ENCODE results near the gene DENND1A. TPM values are rescaled to one million over a fixed set of nuclear protein-coding genes. Genes with fewer than 3 reads are reported as not detected.

Gene DENND1A
- total RNA-seq, 1 donor from 2014 or later = 25.2 TPM

DNA sequence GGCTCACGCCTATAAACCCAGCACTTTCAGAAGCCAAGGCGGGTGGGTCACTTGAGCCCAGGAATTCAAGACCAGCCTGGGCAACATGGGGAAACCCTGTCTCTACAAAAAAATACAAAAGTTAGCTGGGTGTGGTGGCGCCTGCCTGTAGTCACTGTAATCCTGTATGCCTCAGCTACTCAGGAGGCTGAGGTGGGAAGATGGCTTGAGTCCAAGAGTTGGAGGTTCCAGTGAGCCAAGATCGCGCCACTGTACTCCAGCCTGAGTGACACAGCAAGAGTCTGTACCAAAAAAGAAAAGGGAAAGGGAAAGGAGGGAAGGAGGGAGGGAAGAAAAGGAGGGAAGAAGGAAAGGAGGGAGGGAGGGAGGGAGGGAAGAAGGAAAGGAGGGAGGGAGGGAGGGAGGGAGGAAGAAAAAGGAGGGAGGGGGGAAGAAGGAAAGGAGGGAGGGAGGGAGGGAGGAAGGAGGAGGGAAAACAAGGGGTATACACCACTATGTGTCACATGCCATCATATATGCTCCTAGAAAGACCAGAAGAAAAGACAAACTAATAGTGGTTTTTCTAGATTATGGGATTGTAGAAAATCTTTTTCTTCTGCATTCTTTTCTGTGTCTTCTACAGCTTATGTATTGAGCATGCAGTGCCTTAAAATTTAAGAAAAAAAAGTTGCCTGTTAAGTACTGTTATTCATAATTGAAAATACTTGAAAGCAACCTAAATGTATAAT, 240.1 kb downstream of the DENND1A start:
- no peaks in the 10 kb centered on the region for H3K27me3 Mint-ChIP-seq
- ATAC-seq (ENCODE audit: low read depth) (no peak), DNase-seq (no peak)
- CTCF ChIA-PET = no interaction called here
- peaks cover 22% of the 10 kb centered on the region for H3K4me1 Mint-ChIP-seq
- no peak overlapping the region for H3K27ac Mint-ChIP-seq
- POLR2A ChIA-PET = no interaction called here
- H3K36me3 Mint-ChIP-seq (ENCODE audit: low read depth) = peaks cover 2% of the 10 kb centered on the region
- H3K4me3 Mint-ChIP-seq = no peak overlapping the region
- intact Hi-C loops (cut with micrococcal nuclease) = no loop called here
- TF ChIP-seq, protein P1, sequence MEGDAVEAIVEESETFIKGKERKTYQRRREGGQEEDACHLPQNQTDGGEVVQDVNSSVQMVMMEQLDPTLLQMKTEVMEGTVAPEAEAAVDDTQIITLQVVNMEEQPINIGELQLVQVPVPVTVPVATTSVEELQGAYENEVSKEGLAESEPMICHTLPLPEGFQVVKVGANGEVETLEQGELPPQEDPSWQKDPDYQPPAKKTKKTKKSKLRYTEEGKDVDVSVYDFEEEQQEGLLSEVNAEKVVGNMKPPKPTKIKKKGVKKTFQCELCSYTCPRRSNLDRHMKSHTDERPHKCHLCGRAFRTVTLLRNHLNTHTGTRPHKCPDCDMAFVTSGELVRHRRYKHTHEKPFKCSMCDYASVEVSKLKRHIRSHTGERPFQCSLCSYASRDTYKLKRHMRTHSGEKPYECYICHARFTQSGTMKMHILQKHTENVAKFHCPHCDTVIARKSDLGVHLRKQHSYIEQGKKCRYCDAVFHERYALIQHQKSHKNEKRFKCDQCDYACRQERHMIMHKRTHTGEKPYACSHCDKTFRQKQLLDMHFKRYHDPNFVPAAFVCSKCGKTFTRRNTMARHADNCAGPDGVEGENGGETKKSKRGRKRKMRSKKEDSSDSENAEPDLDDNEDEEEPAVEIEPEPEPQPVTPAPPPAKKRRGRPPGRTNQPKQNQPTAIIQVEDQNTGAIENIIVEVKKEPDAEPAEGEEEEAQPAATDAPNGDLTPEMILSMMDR (IDR thresholded peaks at IDR 0.05) = no peak
- H3K9me3 Mint-ChIP-seq = no peaks in the 10 kb centered on the region

DNA sequence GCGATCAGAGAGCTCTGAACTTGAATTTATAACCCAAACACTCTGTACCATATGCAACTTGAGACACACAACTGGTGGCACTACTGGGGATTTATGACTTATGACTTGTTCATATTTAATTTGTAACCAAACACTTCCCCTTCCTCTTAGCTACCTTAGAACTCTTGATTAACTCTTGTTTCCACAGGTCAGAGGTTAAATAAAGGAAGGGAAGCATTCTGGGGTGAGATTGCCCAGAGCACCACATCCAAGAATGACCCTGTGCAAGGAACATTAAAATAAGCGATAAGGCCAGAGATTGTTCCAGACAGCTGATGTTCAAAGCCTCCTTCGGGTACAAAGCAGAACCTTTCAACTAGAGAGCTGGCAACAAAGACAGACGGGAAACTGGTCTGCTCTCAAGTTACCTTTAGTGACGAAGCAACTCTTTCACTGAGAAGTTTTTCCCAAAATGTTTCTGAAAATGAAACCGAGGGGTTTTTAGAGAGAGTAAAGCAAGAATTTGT, 242.6 kb downstream of the DENND1A start:
- intact Hi-C loops (cut with micrococcal nuclease) = no loop called here
- Mint-ChIP-seq H3K9me3 (no peaks in the 10 kb centered on the region), H3K27me3 (no peaks in the 10 kb centered on the region), H3K4me3 (no peak overlapping the region), H3K36me3 (ENCODE audit: low read depth) (peaks cover 4% of the 10 kb centered on the region), H3K4me1 (peaks cover 33% of the 10 kb centered on the region), H3K27ac (no peak overlapping the region)
- TF ChIP-seq, protein P1 (IDR thresholded peaks at IDR 0.05) = no peak
- ChIA-PET CTCF (no interaction called here), POLR2A (interaction anchor here (1.2 kb wide), 1 partner anchor 11 kb away, joined by 3 read pairs; no protein-coding TSS in a partner anchor)
- ATAC-seq (ENCODE audit: low read depth) (no peak), DNase-seq (no peak)

DNA sequence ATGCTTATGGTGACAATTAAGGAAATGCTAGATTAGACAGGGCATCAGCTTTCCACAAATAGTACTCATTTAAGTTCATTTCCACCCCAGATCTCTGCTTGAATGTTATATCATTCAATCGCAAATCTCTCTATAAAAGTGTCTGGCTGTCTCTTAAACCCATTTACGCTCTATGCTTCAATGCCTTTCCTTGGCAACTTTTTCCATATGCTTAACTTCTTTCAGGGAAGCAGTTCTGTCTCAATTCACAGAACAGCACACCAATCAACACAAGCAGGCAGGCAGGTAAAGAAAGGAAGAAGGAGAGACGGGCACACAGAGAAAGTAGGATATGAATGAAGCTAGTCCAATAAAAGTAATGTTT, 243.1 kb downstream of the DENND1A start:
- Mint-ChIP-seq H3K4me3 (no peak overlapping the region), H3K9me3 (no peaks in the 10 kb centered on the region), H3K36me3 (ENCODE audit: low read depth) (peaks cover 4% of the 10 kb centered on the region), H3K4me1 (peaks cover 30% of the 10 kb centered on the region), H3K27ac (no peak overlapping the region), H3K27me3 (no peaks in the 10 kb centered on the region)
- TF ChIP-seq, protein P1 (IDR thresholded peaks at IDR 0.05) = no peak
- CTCF ChIA-PET = no interaction called here
- no peak for ATAC-seq (ENCODE audit: low read depth)
- no peak for DNase-seq
- POLR2A ChIA-PET = interaction anchor here (1.2 kb wide), 1 partner anchor 11 kb away, joined by 3 read pairs; no protein-coding TSS in a partner anchor
- intact Hi-C loops (cut with micrococcal nuclease) = no loop called here

DNA sequence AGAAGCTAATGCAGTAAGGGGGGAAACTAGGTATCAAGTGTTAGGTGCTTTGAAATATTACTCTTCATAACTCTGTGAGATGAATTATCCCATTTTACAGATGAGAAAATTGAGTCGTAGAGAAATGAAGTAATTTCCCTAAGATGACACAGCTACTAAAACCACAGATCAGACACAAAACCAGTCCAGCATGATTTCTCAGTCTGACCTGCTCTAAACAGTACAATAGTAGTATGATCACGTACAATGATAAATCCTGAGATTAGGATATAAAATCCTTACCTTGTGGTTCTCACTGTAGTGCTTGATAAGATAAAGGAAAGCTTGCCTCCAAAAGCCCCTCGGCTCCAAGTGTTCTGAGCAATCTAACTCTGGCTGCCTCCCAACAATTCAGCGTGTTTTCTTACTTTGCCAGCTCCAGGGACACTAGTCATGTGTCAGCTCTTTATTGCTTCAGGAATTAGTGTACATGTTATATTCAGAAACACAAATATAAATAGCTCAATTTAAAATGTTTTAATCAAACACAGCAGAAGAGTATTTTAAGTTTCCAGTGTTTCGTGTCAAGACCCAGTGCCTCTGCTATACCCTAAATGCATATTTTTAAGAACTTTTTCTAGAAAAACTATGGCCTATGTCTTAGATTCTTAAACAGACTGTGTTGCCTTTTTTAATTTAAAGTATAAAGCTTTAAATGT, 243.6 kb downstream of the DENND1A start:
- CTCF ChIA-PET = interaction anchor here (0.5 kb wide), 1 partner anchor 54 kb away, joined by 4 read pairs; no protein-coding TSS in a partner anchor
- intact Hi-C loops (cut with micrococcal nuclease) = no loop called here
- peaks cover 29% of the 10 kb centered on the region for H3K4me1 Mint-ChIP-seq

More for the DNA sequence above, 243.6 kb downstream of the DENND1A start:
- DNase-seq (no peak), ATAC-seq (ENCODE audit: low read depth) (no peak)
- TF ChIP-seq, protein P1 (IDR thresholded peaks at IDR 0.05) = no peak
- H3K4me3 Mint-ChIP-seq = no peak overlapping the region
- H3K27ac Mint-ChIP-seq = no peak overlapping the region
- H3K27me3 Mint-ChIP-seq = no peaks in the 10 kb centered on the region
- peaks cover 2% of the 10 kb centered on the region for H3K36me3 Mint-ChIP-seq (ENCODE audit: low read depth)
- H3K9me3 Mint-ChIP-seq = no peaks in the 10 kb centered on the region
- POLR2A ChIA-PET = no interaction called here

Measured in activated B cell treated with CpG ODN at 0.5 μM for 24 hours (primary cell).